ENCODE results near the gene CREBBP. TPM values are rescaled to one million over a fixed set of nuclear protein-coding genes. Genes with fewer than 3 reads are reported as not detected.

The CREBBP gene
- total RNA-seq, 4 donors from 2014 or later, result 58.5 to 146 (median 65.6) TPM

DNA sequence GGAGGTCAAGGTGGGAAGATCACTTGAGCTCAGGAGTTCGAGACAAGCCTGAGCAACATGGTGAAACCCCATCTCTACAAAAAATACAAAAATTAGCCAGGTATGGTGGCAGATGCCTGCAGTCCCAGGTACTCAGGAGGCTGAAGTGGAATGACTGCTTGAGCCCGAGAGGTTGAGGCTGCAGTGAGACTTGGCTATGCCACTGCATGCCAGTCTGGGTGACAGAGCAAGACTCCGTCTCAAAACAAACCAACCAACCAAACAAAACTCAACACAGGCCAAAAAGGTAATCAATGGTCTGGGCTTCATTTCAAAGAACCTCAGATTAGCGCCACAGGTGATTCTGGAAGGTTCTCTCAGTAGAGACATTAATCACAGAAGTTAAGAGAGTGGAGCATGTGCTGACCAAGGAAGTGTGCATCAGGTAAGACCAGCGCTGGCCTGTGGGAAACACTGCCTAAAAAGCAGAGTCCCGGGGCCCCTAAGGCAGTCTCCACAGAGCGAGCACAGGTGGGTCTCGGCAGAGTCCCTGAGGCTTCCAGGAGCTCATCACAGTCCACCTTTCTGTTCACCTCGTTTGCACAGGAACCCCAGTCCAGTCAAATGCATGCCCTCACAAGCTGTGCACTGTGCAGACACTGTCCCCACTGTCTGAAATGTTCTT lies 91.7 kb downstream of the CREBBP start:
- Histone ChIP-seq H3K36me3 (no peaks in the 10 kb centered on the region), H3K9me3 (no peaks in the 10 kb centered on the region), H3K4me3 (no peak overlapping the region), H3K27me3 (no peaks in the 10 kb centered on the region), H3K4me1 (no peaks in the 10 kb centered on the region), H3K27ac (no peak overlapping the region)
- intact Hi-C loops (cut with DNase I; ENCODE audit: low total_unique reads), result no loop called here
- no peak for DNase-seq
- TF ChIP-seq, protein P1, sequence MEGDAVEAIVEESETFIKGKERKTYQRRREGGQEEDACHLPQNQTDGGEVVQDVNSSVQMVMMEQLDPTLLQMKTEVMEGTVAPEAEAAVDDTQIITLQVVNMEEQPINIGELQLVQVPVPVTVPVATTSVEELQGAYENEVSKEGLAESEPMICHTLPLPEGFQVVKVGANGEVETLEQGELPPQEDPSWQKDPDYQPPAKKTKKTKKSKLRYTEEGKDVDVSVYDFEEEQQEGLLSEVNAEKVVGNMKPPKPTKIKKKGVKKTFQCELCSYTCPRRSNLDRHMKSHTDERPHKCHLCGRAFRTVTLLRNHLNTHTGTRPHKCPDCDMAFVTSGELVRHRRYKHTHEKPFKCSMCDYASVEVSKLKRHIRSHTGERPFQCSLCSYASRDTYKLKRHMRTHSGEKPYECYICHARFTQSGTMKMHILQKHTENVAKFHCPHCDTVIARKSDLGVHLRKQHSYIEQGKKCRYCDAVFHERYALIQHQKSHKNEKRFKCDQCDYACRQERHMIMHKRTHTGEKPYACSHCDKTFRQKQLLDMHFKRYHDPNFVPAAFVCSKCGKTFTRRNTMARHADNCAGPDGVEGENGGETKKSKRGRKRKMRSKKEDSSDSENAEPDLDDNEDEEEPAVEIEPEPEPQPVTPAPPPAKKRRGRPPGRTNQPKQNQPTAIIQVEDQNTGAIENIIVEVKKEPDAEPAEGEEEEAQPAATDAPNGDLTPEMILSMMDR (IDR thresholded peaks at IDR 0.05), result no peak
- no peak for TF ChIP-seq POLR2A (IDR thresholded peaks at IDR 0.05)

DNA sequence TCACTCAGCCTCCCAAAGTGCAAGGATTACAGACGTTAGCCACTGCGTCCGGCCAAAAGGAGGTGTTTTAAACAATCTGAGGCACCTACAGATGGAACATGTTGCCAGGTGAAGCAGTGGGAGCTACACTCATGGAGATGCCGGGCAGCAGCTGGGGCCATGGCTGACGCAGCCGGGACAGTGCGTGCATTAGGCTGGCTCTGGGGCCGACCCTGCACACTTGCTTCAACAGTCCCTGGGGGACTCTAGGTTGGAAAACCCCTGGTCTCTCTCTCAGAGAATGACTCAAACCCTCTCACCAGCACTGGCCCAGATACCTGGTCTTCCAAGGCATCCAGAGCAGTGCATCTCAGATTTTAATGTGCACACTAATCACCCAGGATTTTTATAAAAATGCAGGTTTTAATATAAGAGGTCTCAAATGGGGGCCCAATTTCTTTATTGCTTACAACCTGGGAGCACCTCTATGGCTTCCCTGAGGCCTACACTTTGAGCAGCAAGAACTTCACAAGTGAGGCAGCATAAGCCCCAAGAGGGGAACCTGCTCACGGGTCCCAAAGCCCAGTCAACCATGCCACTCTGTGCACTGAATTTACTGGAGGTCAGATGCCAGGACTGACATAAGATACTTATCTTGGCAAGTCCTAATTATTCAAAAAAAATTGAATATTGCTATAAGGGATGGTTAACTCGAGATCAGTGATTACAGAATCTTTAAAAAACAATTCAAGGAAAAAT lies 92.4 kb downstream of the CREBBP start:
- Histone ChIP-seq H3K9me3 (no peaks in the 10 kb centered on the region), H3K27ac (no peak overlapping the region), H3K36me3 (no peaks in the 10 kb centered on the region), H3K4me3 (no peak overlapping the region), H3K27me3 (no peaks in the 10 kb centered on the region), H3K4me1 (no peaks in the 10 kb centered on the region)
- DNase-seq, result no peak
- TF ChIP-seq POLR2A (IDR thresholded peaks at IDR 0.05), result no peak
- TF ChIP-seq, protein P1 (IDR thresholded peaks at IDR 0.05), result no peak
- intact Hi-C loops (cut with DNase I; ENCODE audit: low total_unique reads), result no loop called here

DNA sequence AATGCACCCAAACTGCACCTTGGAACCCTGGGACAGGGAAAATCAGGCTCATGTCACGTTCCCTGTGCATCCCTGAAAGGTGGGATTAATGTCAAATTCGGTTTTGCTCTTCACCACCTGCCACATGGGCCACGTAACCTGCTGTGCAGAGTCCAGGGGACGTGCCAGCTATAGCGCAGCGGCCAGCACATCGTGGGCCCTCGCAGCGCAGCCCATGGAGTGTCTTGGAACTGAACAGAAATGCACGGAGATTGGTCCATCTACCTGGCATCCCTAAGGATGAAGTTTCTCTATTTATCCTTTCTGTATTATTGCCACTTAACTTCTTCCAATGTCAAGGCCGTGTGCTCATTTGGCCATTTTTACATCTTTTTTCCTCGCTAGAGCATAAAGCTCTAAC lies 95.1 kb downstream of the CREBBP start:
- H3K9me3 ChIP-seq, result no peaks in the 10 kb centered on the region
- H3K36me3 ChIP-seq, result no peaks in the 10 kb centered on the region
- H3K4me1 ChIP-seq, result no peaks in the 10 kb centered on the region
- intact Hi-C loops (cut with DNase I; ENCODE audit: low total_unique reads), result no loop called here
- H3K4me3 ChIP-seq, result no peak overlapping the region
- TF ChIP-seq, protein P1 (IDR thresholded peaks at IDR 0.05), result no peak
- no peak for TF ChIP-seq POLR2A (IDR thresholded peaks at IDR 0.05)
- no peak overlapping the region for H3K27ac ChIP-seq
- DNase-seq, result no peak
- no peaks in the 10 kb centered on the region for H3K27me3 ChIP-seq

DNA sequence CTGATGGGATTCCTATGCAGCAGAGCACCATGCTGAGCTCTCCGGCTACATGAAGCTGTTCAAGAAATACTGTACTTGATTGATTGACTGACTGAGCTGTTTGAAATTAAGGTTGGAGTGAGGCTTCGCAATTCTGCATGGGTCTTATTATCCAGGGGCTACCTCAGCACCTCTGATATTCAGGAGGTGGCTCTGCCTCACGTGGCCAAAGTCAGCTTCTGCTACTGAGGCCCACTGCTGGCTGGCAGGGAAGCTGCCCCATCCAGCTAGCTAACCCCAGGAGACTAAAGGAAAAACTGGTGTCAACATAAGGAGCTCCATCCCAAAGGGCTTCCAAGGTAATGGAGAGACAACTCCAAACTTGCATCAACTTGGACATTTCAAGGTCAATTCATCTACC lies 97.0 kb downstream of the CREBBP start:
- no peak overlapping the region for H3K4me3 ChIP-seq
- no peaks in the 10 kb centered on the region for H3K36me3 ChIP-seq
- intact Hi-C loops (cut with DNase I; ENCODE audit: low total_unique reads), result no loop called here
- H3K9me3 ChIP-seq, result no peaks in the 10 kb centered on the region
- H3K4me1 ChIP-seq, result no peaks in the 10 kb centered on the region
- TF ChIP-seq, protein P1 (IDR thresholded peaks at IDR 0.05), result no peak
- no peak for TF ChIP-seq POLR2A (IDR thresholded peaks at IDR 0.05)
- H3K27me3 ChIP-seq, result no peaks in the 10 kb centered on the region
- DNase-seq, result no peak
- H3K27ac ChIP-seq, result no peak overlapping the region

DNA sequence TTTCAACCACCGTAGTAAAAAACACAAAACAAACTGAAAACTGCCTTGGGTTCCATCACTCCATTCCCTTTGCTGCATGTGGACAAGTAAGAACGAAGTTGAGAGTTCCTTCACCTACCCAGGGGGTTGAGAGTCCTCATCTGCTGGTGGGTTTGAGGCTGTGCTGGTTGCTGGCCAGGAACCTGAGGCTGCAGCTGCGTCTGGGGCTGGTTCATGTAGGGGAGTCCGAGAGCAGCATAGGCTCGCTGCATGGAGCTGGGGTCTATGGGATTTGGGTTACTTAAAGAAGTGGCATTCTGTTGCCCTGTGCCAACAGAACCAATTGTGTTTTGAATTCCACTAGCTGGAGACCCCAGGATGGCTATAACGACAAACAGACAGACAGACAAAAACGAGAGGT lies 97.9 kb downstream of the CREBBP start:
- intact Hi-C loops (cut with DNase I; ENCODE audit: low total_unique reads), result no loop called here
- no peak for DNase-seq
- H3K36me3 ChIP-seq, result no peaks in the 10 kb centered on the region
- no peaks in the 10 kb centered on the region for H3K9me3 ChIP-seq
- no peak for TF ChIP-seq POLR2A (IDR thresholded peaks at IDR 0.05)
- TF ChIP-seq, protein P1 (IDR thresholded peaks at IDR 0.05), result no peak
- no peak overlapping the region for H3K4me3 ChIP-seq
- no peaks in the 10 kb centered on the region for H3K27me3 ChIP-seq
- H3K4me1 ChIP-seq, result no peaks in the 10 kb centered on the region
- H3K27ac ChIP-seq, result no peak overlapping the region
